Measurements from ENCODE around the gene METTL1.

DNA sequence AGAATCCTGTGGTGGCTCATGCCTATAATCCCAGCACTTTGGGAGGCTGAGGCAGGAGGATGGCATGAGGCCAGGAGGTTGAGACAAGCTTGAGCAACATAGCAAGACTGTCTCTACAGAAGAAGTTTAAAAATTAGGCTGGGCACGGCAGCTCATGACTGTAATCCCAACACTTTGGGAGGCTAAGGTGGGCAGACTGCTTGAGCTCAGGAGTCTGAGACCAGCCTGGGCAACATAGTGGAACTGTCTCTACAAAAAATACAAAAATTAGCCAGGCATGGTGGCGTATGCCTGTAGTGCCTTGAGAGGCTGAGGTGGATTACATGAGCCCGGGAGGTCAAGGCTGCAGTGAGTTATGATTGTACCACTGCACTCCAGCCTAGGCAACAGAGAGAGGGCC lies 4.0 kb downstream of the METTL1 start:
- TF ChIP-seq, protein P1, sequence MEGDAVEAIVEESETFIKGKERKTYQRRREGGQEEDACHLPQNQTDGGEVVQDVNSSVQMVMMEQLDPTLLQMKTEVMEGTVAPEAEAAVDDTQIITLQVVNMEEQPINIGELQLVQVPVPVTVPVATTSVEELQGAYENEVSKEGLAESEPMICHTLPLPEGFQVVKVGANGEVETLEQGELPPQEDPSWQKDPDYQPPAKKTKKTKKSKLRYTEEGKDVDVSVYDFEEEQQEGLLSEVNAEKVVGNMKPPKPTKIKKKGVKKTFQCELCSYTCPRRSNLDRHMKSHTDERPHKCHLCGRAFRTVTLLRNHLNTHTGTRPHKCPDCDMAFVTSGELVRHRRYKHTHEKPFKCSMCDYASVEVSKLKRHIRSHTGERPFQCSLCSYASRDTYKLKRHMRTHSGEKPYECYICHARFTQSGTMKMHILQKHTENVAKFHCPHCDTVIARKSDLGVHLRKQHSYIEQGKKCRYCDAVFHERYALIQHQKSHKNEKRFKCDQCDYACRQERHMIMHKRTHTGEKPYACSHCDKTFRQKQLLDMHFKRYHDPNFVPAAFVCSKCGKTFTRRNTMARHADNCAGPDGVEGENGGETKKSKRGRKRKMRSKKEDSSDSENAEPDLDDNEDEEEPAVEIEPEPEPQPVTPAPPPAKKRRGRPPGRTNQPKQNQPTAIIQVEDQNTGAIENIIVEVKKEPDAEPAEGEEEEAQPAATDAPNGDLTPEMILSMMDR (IDR thresholded peaks at IDR 0.05): no peak
- no peak for TF ChIP-seq POLR2A (IDR thresholded peaks at IDR 0.05)
